Measurements from ENCODE around the gene MPI.
A peak's percentile ranks its signal among the peaks of the same experiment; 100 is the strongest.

The MPI gene

GRCh38 chr15:74889883-74890664 is at the start of gene MPI:
MPI (plus strand) TSS chr15:74890042; CDS start chr15:74890074, 32 bp downstream.
- peak; percentile 84 for DNase-seq

- no peak for DNase-seq
Measured at GRCh38 chr15:74840851-74841775, 48.7 kb upstream of the MPI start.

GRCh38 chr15:74841891-74842373 is 47.9 kb upstream of the MPI start:
- DNase-seq, result no peak

GRCh38 chr15:74842581-74843444 is 47.0 kb upstream of the MPI start, which contains the start of gene ULK3:
ULK3 (minus strand) TSS chr15:74843156; CDS start chr15:74843105, 51 bp downstream.
- peak; percentile 84 for DNase-seq

GRCh38 chr15:74843445-74843828 is 46.4 kb upstream of the MPI start:
- DNase-seq, result no peak

- DNase-seq, result no peak
Measured at GRCh38 chr15:74843891-74844299, 45.9 kb upstream of the MPI start.

- no peak for DNase-seq
Measured at GRCh38 chr15:74844319-74845207, 45.3 kb upstream of the MPI start.

- no peak for DNase-seq
Measured at GRCh38 chr15:74845208-74845568, 44.7 kb upstream of the MPI start.

GRCh38 chr15:74845581-74845980 is 44.3 kb upstream of the MPI start:
- no peak for DNase-seq

GRCh38 chr15:74847432-74847831 is 42.4 kb upstream of the MPI start:
- no peak for DNase-seq

- DNase-seq, result no peak
Measured at GRCh38 chr15:74850393-74850792, 39.4 kb upstream of the MPI start.

- DNase-seq, result no peak
Measured at GRCh38 chr15:74851960-74852359, 37.9 kb upstream of the MPI start.

GRCh38 chr15:74854453-74855022 is 35.3 kb upstream of the MPI start:
- DNase-seq, result no peak

GRCh38 chr15:74855857-74856256 is 34.0 kb upstream of the MPI start:
- no peak for DNase-seq

GRCh38 chr15:74856537-74856936 is 33.3 kb upstream of the MPI start:
- DNase-seq, result no peak

GRCh38 chr15:74857082-74857655 is 32.7 kb upstream of the MPI start:
- DNase-seq, result no peak

GRCh38 chr15:74857671-74858368 is 32.0 kb upstream of the MPI start:
- no peak for DNase-seq

- no peak for DNase-seq
Measured at GRCh38 chr15:74858369-74858740, 31.5 kb upstream of the MPI start.

GRCh38 chr15:74863239-74864056 is 26.4 kb upstream of the MPI start:
- no peak for DNase-seq
